ENCODE results near the gene CPEB3.

CPEB3 gene

GRCh38 chr10:92103376-92104090 is 187.3 kb downstream of the CPEB3 start:
- DNase-seq (ENCODE audit: low read depth in 2 of 2), result no peak

- no peak for DNase-seq (ENCODE audit: low read depth in 2 of 2)
Observed at GRCh38 chr10:92102601-92103213, 188.2 kb downstream of the CPEB3 start.

- DNase-seq (ENCODE audit: low read depth in 2 of 2), result no peak
Observed at GRCh38 chr10:92094960-92095359, 195.9 kb downstream of the CPEB3 start.

- no peak for DNase-seq (ENCODE audit: low read depth in 2 of 2)
Observed at GRCh38 chr10:92091965-92092364, 198.9 kb downstream of the CPEB3 start.

- DNase-seq (ENCODE audit: low read depth in 2 of 2), result peak; percentile 1 to 21
Observed at GRCh38 chr10:92087750-92088395, 203.0 kb downstream of the CPEB3 start.

GRCh38 chr10:92082583-92083280 is 208.1 kb downstream of the CPEB3 start:
- no peak for DNase-seq (ENCODE audit: low read depth in 2 of 2)

- no peak for DNase-seq (ENCODE audit: low read depth in 2 of 2)
Observed at GRCh38 chr10:92081641-92082040, 209.2 kb downstream of the CPEB3 start.

- no peak for DNase-seq (ENCODE audit: low read depth in 2 of 2)
Observed at GRCh38 chr10:92080244-92080643, 210.6 kb downstream of the CPEB3 start.

GRCh38 chr10:92079003-92079402 is 211.9 kb downstream of the CPEB3 start:
- no peak for DNase-seq (ENCODE audit: low read depth in 2 of 2)

- no peak for DNase-seq (ENCODE audit: low read depth in 2 of 2)
Observed at GRCh38 chr10:92076722-92077121, 214.2 kb downstream of the CPEB3 start.

- no peak for DNase-seq (ENCODE audit: low read depth in 2 of 2)
Observed at GRCh38 chr10:92075829-92076228, 215.0 kb downstream of the CPEB3 start.

GRCh38 chr10:92074126-92074887 is 216.6 kb downstream of the CPEB3 start:
- no peak for DNase-seq (ENCODE audit: low read depth in 2 of 2)

GRCh38 chr10:92068900-92069299 is 222.0 kb downstream of the CPEB3 start:
- DNase-seq (ENCODE audit: low read depth in 2 of 2), result no peak

- DNase-seq (ENCODE audit: low read depth in 2 of 2), result no peak
Observed at GRCh38 chr10:92066386-92066785, 224.5 kb downstream of the CPEB3 start.

GRCh38 chr10:92064506-92064905 is 226.4 kb downstream of the CPEB3 start:
- DNase-seq (ENCODE audit: low read depth in 2 of 2), result no peak

GRCh38 chr10:92062273-92062672 is 228.6 kb downstream of the CPEB3 start:
- no peak for DNase-seq (ENCODE audit: low read depth in 2 of 2)

- DNase-seq (ENCODE audit: low read depth in 2 of 2), result no peak
Observed at GRCh38 chr10:92054807-92055206, 236.1 kb downstream of the CPEB3 start.

GRCh38 chr10:92052741-92053140 is 238.1 kb downstream of the CPEB3 start:
- DNase-seq (ENCODE audit: low read depth in 2 of 2), result no peak

GRCh38 chr10:92052088-92052487 is 238.8 kb downstream of the CPEB3 start:
- DNase-seq (ENCODE audit: low read depth in 2 of 2), result no peak

GRCh38 chr10:92047215-92047614 is 243.7 kb downstream of the CPEB3 start:
- DNase-seq (ENCODE audit: low read depth in 2 of 2), result no peak

GRCh38 chr10:92045641-92046106 is 245.2 kb downstream of the CPEB3 start:
- no peak for DNase-seq (ENCODE audit: low read depth in 2 of 2)

- DNase-seq (ENCODE audit: low read depth in 2 of 2), result no peak
Observed at GRCh38 chr10:92042541-92042940, 248.3 kb downstream of the CPEB3 start.
